Testis (tissue), 3 donors: ENCODE data around the gene TDRD1. TPM values are rescaled to one million over a fixed set of nuclear protein-coding genes. Genes with fewer than 3 reads are reported as not detected.

Source experiments
- DNase-seq: peaks from one replicate; pipeline ENCODE4 v3.0.0-alpha.2; 2019
- H3K27ac ChIP-seq, 2 donors: fragments of 200-600 bp; sonication (generic); one replicate each; pipeline ENCODE4 v1.5.1; 2019
- H3K27me3 ChIP-seq: fragments of 200-600 bp; sonication (generic); one replicate; pipeline ENCODE4 v1.5.1; 2019
- H3K36me3 ChIP-seq: fragments of 200-600 bp; sonication (generic); one replicate; pipeline ENCODE4 v1.5.1; 2017; ENCODE audit warnings: low read depth; ENCODE audit errors: missing control alignments
- H3K4me1 ChIP-seq: fragments of 200-600 bp; sonication (generic); one replicate; pipeline ENCODE4 v1.5.1; 2019
- H3K4me3 ChIP-seq, 2 donors: fragments of 200-600 bp; sonication (generic); one replicate each; pipeline ENCODE4 v1.5.1; 2017 to 2019
- H3K9me3 ChIP-seq: fragments of 200-600 bp; sonication (generic); one replicate; pipeline ENCODE4 v1.5.1; 2017
- CTCF ChIP-seq, 3 experiments: fragments of 450-650 bp in 2 of 3; fragments of 200-600 bp in 1 of 3; sonication (generic) in 1 of 3; IDR thresholded peaks; one replicate each; pipeline ENCODE4 v1.5.1; 2016 to 2019; ENCODE audit warnings: antibody characterized with exemption in 3 of 3, mild to moderate bottlenecking in 2 of 3, moderate library complexity in 1 of 3
- POLR2A ChIP-seq: fragments of 450-650 bp; IDR thresholded peaks from one replicate; pipeline ENCODE4 v1.6.1; 2017; ENCODE audit warnings: antibody characterized with exemption, mild to moderate bottlenecking, moderate library complexity
- WGBS, 2 donors: methylation state at CpG; one replicate each; pipeline ENCODE4 v1.1.5; 2018; 5-methylcytosine and 5-hydroxymethylcytosine counted together
- intact Hi-C: fragments of 100-400 bp; cut with DNase I; formaldehyde crosslinking; loops from one replicate; pipeline ENCODE4 v1.15.1; 2023; ENCODE audit warnings: low total_unique reads
- polyA plus RNA-seq: library from polyadenylated mRNA; stranded (reverse); fragments of 350-450 nt; fragmentation: Illumina TruSeq; extraction: RNeasy Lipid Tissue Mini Kit (QIAGEN cat#74804); gene quantifications from one replicate; pipeline ENCODE4 v1.2.3, GENCODE V29; 2014; ENCODE audit warnings: low read depth, low replicate concordance; ENCODE audit not compliant: insufficient read depth
- total RNA-seq, 2 donors: library from RNA; depleted of rRNA; stranded (reverse); fragments of >200 nt; gene quantifications; one replicate each; pipeline ENCODE4 v1.2.3, GENCODE V29; 2016

Gene TDRD1
- total and polyA plus RNA-seq, 3 donors from 2014 or later = 25.7 to 32.7 (median 32.3) TPM

GRCh38 chr10:114239994-114240345 lies 60.8 kb downstream of the TDRD1 start:
- peak overlapping the region; percentile 25 to 50 for H3K4me3 ChIP-seq
- 49 to 71% methylated on average over 10 to 11 of the region's 11 CpGs for WGBS, 2 donors
- no peak for DNase-seq
- TF ChIP-seq POLR2A = no peak
- no peak for TF ChIP-seq CTCF (IDR thresholded peaks at IDR 0.05)
- H3K36me3 ChIP-seq = no peaks in the 10 kb centered on the region
- H3K9me3 ChIP-seq = no peaks in the 10 kb centered on the region
- no peaks in the 10 kb centered on the region for H3K27me3 ChIP-seq
- intact Hi-C loops = no loop called here
- H3K27ac ChIP-seq = no peak overlapping the region
- H3K4me1 ChIP-seq = peaks cover 7% of the 10 kb centered on the region

- no peak for DNase-seq
- H3K36me3 ChIP-seq = no peaks in the 10 kb centered on the region
- no peaks in the 10 kb centered on the region for H3K9me3 ChIP-seq
- 92 to 93% methylated on average over 9 of the region's 9 CpGs for WGBS, 2 donors
- H3K27ac ChIP-seq = no peak overlapping the region
- H3K4me1 ChIP-seq = peaks cover 7% of the 10 kb centered on the region
- H3K4me3 ChIP-seq = no peak overlapping the region
- intact Hi-C loops = no loop called here
- TF ChIP-seq POLR2A (no peak), CTCF (IDR thresholded peaks at IDR 0.05) (no peak)
- no peaks in the 10 kb centered on the region for H3K27me3 ChIP-seq
Measured at GRCh38 chr10:114242235-114242634, 63.1 kb downstream of the TDRD1 start.

GRCh38 chr10:114243661-114244060 lies 64.5 kb downstream of the TDRD1 start:
- intact Hi-C loops = no loop called here
- no peak for TF ChIP-seq CTCF (IDR thresholded peaks at IDR 0.05)
- no peak for TF ChIP-seq POLR2A
- no peaks in the 10 kb centered on the region for H3K36me3 ChIP-seq
- H3K4me1 ChIP-seq = peaks cover 7% of the 10 kb centered on the region
- 64 to 72% methylated on average over 9 of the region's 9 CpGs for WGBS, 2 donors
- H3K4me3 ChIP-seq = no peak overlapping the region
- H3K27ac ChIP-seq = no peak overlapping the region
- no peak for DNase-seq
- H3K27me3 ChIP-seq = no peaks in the 10 kb centered on the region
- H3K9me3 ChIP-seq = no peaks in the 10 kb centered on the region

- Histone ChIP-seq H3K36me3 (no peaks in the 10 kb centered on the region), H3K27ac (no peak overlapping the region), H3K4me3 (no peak overlapping the region), H3K4me1 (peaks cover 4% of the 10 kb centered on the region), H3K9me3 (no peaks in the 10 kb centered on the region), H3K27me3 (no peaks in the 10 kb centered on the region)
- no peak for DNase-seq
- TF ChIP-seq POLR2A (no peak), CTCF (IDR thresholded peaks at IDR 0.05) (no peak)
- 54 to 74% methylated on average over 6 of the region's 6 CpGs for WGBS, 2 donors
- intact Hi-C loops = no loop called here
Measured at GRCh38 chr10:114244126-114244525, 65.0 kb downstream of the TDRD1 start.

GRCh38 chr10:114245121-114245791 lies 66.1 kb downstream of the TDRD1 start:
- intact Hi-C loops = no loop called here
- WGBS, 2 donors = 73 to 74% methylated on average over 9 of the region's 9 CpGs
- Histone ChIP-seq H3K36me3 (no peaks in the 10 kb centered on the region), H3K4me1 (no peaks in the 10 kb centered on the region), H3K27ac (no peak overlapping the region), H3K27me3 (no peaks in the 10 kb centered on the region), H3K4me3 (no peak overlapping the region), H3K9me3 (no peaks in the 10 kb centered on the region)
- TF ChIP-seq POLR2A (no peak), CTCF (IDR thresholded peaks at IDR 0.05) (no peak)
- no peak for DNase-seq
